ENCODE measurements around the gene KIAA0040. TPM values are rescaled to one million over a fixed set of nuclear protein-coding genes. Genes with fewer than 3 reads are reported as not detected.

The KIAA0040 gene
- total RNA-seq, 1 donor from 2014 or later, result 16.8 TPM

DNA sequence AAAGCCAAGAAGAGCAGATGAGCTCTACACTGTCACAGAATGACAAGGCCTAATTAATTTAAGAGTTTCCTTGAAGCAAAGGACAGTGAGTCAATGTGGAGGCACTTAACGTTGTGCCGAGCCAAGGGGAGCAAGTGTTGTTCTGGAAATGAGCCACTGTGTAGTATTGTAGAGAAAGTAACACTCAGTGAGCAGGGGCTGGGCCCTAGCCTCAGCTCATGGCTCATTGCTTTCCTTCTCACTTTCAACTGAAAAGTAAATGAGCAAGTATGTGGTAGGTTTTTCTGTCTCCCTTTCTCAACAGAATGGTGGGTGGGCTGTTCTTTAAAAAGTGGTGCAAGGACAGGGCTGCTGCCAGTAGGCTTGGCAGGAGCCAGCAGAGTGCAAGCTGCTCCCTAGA is 11.8 kb upstream of the KIAA0040 start:
- intact Hi-C loops (cut with DNase I), result no loop called here
- DNase-seq (ENCODE audit: low spot score) (no peak), ATAC-seq (no peak)

DNA sequence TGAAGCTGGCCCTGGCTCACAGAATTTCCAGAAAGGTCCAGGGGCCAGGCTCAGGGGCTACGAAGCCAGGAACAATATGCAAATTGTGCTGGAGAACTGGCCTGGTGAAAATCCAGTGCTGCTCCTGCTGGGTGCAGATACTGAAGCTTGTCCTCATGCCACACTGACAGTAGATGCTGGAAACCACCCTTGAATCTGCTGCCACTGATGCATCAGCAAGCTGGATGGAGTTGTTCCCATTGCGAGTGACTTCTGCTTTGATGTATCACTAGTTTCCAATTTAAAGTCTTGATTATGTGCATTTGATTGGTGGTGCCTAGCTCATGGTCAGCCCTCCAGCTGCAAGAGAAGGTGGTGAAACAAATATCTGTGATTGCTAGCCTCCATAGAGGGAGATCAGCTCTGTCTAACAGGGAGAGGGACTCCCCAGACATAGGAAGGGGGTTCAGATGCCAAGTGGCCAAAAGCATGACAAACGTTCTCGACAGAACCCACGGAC is 11.0 kb upstream of the KIAA0040 start:
- intact Hi-C loops (cut with DNase I), result no loop called here
- DNase-seq (ENCODE audit: low spot score), result no peak
- no peak for ATAC-seq

DNA sequence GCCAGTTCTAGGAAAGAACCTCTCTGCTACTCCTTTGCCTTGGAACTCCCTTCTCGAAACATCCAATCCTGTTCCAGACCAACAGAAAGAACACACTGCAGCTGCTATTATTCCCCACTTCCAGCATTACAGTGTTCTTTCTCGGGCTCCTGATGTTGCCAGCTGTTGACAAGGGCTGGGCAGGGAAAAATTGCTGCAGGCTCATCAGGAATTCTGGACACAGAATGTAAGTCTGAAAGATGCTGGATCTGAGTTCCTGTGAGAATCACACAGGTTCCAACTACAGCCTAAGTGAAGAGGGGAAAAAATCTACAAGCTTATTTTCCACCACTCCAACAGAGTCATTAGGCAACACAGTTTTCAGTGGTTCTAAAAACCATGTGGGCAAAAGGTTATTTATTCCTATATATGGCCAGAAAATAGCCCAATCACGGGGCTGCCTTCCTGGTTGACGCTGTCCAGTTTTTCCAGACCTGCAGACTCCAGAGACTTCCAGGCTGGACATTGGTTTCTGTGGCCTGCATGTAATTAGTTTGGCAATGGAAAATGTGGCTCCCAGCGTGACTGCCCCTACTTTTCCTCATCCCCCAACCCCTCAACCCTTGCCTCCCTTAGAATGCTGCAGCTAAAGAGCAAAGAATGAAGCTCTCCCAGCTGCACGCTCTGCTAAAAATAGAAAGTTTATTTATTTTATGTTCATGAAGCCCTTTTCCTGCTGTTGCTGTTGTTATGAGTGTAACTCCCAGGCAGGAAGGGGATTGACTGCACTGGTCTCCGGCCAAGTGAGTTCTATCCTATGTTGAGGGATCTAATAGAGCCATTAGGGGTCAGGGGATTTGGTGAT is 8.3 kb upstream of the KIAA0040 start:
- ATAC-seq (peak; percentile 81), DNase-seq (ENCODE audit: low spot score) (no peak)
- intact Hi-C loops (cut with DNase I), result no loop called here

DNA sequence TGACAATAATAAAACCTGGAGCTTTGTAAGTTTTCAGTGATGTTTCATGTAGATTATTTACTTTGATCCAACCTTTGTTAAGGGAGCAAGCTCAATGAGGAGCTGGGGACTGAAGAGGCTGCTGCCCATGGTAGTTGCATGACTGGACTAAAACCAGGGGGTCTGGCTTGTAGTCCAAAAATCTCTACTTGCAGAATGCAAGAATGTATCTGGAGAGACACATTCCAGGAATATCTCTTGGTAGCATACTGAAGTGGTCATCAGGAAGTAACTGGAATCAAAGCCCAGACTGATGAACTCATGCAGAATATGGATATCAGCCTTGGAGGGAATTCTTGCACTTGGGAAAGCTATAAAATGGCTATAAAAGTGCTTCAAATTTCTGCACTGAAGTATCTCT is 5.8 kb upstream of the KIAA0040 start:
- ATAC-seq, result no peak
- intact Hi-C loops (cut with DNase I), result no loop called here
- DNase-seq (ENCODE audit: low spot score), result no peak

DNA sequence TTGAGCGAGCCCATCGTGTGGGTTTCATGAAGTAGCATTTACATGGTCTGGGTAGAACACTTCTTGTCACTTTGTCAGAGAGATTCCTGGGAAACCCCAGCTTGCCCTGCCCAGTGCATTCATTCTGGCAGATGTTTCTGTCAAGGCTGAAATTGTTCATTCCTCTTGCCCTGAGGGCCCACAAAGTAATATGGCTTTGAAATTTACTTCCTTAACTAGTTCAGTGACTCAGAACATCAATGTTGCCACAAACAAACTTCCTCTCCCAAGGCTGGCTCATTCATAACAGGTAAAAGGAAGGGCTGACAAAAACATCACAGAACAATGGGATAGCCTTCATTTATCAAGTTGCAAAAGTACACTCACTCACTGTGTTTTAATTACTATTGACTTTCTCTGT is 5.0 kb upstream of the KIAA0040 start:
- intact Hi-C loops (cut with DNase I), result no loop called here
- ATAC-seq (no peak), DNase-seq (ENCODE audit: low spot score) (no peak)

DNA sequence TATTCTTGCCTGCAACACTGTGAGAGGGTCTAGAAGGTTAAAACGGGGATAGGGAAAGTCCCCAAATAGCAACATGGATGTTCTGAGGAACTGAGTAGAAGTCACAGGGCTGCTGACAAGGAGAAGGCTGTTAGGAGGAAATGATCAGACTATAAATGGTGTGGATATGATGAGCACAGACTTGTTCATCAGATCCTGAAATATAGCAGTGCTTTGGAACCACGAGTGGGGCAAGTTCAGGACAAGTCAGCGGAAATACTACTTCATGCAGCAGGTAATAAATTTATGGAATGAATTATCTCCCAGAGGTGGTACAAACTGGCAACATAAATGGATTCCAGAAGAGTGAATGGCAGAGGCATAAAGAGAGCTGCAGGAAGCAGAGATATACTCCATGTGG is 3.2 kb upstream of the KIAA0040 start:
- intact Hi-C loops (cut with DNase I), result no loop called here
- ATAC-seq (no peak), DNase-seq (ENCODE audit: low spot score) (no peak)

DNA sequence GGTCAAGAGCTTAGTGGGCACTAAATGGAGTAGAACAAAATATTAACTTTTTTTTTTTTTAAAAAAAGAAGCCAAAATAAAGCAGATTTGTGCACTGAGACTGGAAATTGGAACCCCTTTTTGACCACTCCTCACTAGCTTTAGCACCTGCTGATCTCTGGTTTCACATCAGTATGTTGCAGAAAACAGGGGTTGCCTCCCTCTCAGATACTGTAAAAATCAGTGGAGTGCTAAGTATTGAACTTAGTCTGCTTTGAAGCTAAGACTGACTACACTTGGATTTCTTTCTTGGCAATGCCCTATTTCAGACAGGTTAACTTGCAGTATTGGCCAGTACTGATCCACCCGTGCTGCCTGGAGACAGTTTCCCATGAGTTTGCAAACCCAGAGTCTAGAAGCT is 2.7 kb upstream of the KIAA0040 start:
- ATAC-seq, result no peak
- intact Hi-C loops (cut with DNase I), result no loop called here
- no peak for DNase-seq (ENCODE audit: low spot score)

DNA sequence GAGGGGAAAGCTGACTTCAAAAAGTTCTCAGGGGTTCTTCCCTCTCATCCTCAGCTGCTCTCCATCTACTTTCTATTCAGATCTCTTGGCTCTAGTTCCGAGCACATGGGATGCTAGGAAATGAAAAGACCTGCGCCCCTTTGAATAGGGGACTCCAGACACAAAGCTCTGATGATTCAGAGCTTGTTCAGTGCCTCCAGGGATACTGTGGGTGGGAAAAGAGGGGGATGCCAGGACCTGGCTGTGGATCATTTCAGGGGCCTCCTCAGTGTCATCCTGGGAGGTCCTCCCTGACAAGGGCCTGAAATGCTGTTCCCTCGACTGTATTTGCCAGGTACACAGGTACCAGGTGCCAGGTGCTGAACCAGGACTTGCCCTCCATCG is 943 bp upstream of the KIAA0040 start:
- ATAC-seq, result peak; percentile 23

DNA sequence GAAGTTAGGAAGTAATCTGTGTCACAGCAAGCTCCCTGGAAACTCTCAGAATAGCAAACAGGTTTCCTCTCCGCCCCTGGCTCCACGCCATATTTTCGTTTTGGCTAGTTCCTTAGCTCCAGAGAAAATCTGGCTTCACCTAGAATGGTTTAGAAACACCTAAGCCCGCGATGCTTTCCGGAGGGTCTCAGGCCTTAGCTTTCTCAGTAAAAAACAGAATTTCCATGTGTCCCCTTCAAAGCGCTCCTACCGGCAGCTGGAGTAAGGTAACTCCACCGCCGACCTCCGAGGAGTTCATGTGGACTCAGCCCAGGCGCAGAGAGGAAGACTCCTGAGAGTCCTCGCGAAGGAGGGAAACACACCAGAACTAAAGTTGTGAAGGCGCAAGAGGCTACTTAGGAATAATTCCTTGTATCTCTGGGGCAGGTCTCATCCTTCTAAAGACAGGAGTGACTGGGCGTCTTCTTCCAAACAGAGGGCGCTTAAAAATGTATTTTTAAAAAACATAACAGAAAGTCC is 406 bp downstream of the KIAA0040 start:
- DNase-seq (ENCODE audit: low spot score), result peak; percentile 79

More for the DNA sequence above, 943 bp upstream of the KIAA0040 start:
- no peak for DNase-seq (ENCODE audit: low spot score)
- intact Hi-C loops (cut with DNase I), result no loop called here

DNA sequence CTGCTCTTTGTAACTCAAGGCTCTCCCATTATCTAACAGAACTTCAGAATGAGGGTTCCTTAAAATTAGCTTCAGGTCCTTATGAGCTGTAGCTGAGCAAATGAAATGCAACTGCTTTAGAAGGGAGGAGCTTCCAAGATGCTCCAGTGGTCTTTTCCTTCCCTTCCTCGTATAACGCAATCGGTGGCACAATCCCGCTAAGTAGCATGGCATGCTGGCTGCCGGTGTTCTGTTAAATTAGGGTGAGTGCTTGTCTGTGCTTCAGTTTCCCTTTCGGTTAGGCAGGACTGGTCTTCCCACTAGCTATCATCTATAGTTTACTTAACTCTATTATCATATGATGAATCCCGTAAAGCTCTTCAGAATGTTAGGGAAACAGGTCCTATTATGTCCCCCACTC is 917 bp downstream of the KIAA0040 start:
- intact Hi-C loops (cut with DNase I), result no loop called here
- DNase-seq (ENCODE audit: low spot score), result no peak

More for the DNA sequence above, 406 bp downstream of the KIAA0040 start:
- ATAC-seq, result peak; percentile 25
- intact Hi-C loops (cut with DNase I), result no loop called here

DNA sequence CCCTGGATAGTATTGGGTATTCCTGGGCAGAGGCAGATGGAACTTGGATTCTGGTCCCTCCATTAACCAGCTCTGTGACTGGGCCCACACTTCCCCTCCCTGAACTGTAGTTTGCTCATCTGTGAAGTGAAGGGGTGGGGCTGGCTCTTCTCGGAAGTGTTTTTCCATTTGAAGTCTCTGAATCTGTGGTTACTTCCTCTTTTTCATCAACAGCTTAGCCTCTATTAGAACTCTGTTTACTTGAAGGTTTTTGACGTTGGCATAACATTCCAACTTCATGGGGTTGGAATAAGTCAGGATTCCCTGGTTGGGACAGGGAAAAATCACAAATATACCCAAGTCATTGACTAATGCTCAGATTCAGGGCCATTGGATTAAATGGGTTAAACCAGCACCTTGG is 3.6 kb downstream of the KIAA0040 start:
- no peak for DNase-seq (ENCODE audit: low spot score)
- intact Hi-C loops (cut with DNase I), result no loop called here
- ATAC-seq, result no peak

More for the DNA sequence above, 917 bp downstream of the KIAA0040 start:
- ATAC-seq, result peak; percentile 35

DNA sequence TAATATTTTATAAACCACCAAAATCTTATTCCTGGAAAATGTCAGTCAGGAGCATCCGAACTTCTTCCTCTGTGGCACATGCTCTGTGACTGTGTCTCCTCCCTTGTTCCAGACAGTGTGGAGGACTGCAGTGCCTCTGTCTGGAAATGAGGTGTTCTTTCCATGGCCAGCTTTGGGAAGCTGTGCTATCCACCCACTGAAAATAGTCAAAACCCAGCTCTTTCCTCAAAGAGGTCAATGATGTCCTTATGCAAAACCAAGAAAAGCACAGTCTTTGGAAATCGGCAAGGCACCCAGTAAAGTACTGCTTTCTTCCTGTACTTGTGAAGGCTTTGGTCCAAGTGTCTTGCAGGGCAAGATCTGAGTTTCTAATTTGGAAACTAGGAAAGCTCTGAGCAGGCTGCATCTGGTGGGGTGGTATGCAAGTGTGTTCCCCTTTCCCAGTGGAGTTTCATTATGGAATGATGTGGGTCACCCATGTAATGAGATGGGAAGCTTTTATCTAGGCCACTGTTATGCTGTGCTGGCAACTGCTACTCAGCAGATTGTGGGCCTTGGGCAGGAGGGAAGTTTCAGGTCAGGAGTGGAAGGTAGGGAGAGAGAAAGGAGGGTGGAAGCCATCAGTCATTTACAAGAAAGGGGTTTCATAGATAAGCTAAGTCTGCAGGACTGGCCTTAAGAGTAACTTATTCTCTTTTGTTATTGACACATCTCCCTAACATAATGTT is 6.0 kb downstream of the KIAA0040 start:
- DNase-seq (ENCODE audit: low spot score) (no peak), ATAC-seq (peak; percentile 60)
- intact Hi-C loops (cut with DNase I), result no loop called here

DNA sequence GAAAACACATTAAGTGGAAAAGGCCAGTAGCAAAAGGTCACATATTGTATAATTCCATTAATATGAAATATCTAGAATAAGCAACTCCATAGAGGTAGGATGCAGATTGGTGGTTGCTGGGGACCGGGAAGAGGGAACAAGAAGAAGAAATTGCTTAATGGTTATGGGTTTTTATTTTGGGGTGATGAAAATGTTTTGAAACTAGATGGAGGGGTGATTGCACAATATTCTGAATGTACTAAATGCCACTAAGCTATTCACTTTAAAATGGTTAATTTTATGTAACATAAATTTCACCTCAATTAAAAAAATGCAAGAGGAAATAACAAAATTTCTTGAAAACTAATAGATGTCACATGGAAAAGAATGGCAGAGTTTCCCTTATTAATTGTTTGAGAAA is 6.7 kb downstream of the KIAA0040 start:
- DNase-seq (ENCODE audit: low spot score), result no peak
- no peak for ATAC-seq
- intact Hi-C loops (cut with DNase I), result no loop called here

DNA sequence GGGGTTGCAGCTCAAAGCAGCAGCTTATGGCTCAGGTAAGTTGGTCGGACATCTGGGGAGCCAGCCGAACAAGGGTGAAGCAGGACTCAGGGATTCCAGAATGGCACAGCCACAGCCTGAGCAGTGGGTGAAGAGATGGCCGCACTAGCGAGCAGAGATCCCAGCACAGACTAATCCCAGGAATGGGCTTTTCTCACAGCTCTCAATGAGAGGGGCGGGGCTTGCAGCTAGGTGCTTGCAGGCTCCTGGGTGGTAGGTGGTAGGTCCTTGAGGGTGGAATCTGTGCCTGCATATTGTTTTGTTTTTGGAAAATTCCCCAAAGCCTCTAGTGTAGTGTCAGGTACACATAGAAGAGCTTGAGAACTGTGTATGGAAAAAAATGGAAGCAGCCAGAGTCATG is 9.0 kb downstream of the KIAA0040 start:
- ATAC-seq (no peak), DNase-seq (ENCODE audit: low spot score) (no peak)
- intact Hi-C loops (cut with DNase I), result no loop called here

DNA sequence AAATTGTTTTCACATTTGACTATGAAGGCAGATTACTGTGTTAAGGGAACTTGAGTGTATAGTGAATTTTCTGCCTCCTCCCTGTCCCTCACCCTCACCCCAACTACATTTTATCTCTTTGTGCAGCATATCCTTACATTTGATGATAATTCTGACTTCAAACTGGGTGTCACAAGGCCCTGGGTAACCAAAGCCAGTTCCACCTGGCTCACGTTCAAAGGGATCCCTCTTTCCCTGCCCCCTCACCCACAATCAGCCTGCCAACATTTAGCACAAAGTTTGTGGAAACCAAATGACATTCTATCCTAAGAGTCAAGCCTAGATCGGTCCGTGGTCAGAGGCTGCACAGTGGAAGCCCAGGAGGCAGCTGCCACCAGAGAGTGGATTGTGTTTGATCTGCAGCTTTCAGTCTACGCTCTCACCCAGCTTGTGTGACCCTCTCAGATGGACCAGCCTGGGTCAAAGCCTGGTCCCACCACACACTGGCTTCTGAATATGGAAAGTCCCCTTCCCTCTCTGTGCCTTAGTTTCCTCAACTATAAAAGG is 10.3 kb downstream of the KIAA0040 start:
- ATAC-seq (no peak), DNase-seq (ENCODE audit: low spot score) (no peak)
- intact Hi-C loops (cut with DNase I), result no loop called here

DNA sequence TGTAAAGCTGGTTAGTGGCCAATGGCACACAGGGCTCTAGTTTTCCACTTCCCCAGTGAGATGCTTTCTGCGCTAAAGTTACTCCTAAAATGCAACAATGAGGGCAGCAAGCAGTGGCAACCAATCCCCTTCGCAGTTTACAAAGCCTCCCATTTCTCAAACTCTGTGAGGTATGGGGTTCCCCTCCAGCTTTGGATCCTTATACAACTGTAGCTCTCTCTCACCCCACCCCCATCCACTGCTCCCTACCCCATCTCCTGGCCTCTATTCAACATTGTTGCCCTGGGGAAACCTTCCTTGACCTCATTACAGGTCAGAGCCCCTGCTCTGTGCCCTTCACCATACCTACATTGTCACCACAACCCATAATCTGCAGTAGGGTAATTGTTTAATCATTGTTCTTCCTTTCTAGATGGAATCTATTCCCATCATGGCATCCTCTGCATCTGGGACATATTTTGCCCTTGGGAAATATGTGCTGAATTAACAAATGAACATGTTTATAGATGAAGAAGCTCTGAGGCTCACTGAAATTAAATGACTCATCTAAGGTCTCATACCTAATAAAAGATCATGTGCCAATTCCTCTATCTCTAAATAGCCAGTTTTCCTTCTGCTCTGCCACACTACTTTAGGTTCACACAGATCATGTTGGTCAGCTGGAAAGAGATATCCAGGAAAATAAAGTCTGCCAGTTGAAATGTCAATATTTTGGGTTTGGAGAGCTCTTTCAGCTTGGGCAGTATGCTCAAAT is 12.6 kb downstream of the KIAA0040 start:
- intact Hi-C loops (cut with DNase I), result no loop called here
- ATAC-seq (no peak), DNase-seq (ENCODE audit: low spot score) (no peak)

DNA sequence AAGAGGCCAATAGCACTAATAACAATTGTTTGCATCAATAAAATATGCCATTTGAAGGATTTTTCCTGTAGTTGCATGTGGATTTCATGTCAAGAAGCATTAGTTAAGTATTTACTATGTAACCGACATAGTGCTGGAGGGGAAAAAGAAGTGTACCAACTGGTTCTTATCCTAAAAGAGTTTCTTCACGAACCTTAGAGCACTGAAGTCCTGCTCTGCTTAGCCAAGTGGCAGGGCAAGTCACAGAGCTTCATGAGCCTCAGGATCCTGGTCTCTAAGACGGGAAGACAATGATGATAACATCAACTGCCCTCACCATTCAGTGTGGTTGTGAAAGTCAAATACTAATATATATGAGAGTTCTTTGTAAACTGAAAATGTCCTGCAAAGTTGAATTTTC is 14.1 kb downstream of the KIAA0040 start:
- intact Hi-C loops (cut with DNase I), result no loop called here
- DNase-seq (ENCODE audit: low spot score) (no peak), ATAC-seq (no peak)

DNA sequence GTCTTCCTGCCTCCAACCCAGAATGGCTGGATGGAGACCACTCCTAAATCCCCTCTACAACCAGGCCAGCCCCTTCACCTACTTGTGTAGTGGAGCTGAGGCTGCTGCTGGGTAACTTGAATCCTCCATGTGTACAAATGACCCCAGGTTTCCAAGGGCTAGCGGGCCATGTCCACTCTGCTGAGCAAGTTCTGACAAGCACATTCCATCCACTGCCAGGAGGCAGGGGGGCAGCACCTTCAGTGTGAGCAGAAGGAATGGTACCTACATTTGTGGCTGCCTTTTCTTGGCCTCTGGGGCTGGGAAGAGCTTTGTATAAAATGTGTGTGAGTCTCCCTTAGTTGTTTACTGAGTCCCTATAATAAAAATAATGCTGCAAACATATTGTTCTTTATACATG is 14.5 kb downstream of the KIAA0040 start:
- intact Hi-C loops (cut with DNase I), result no loop called here
- ATAC-seq, result no peak
- DNase-seq (ENCODE audit: low spot score), result no peak

DNA sequence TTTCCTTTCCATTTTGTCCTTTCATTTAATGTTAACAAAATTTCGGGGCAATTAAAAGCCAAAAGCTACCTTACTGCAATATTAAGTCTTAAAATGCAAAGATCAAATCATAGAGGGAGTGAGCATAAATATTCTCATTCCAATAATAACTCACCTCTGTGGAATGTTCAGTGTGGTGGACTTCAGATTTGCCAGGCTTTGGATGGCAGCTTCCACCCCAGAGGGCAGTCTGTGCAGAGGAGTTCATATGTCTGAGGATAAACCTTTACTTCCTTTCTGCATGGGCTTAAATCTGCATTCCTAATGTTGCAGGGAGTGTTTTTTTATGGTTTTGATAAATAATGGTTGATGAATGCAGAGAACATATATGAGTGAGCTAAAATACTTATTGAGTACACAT is 16.3 kb downstream of the KIAA0040 start:
- no peak for ATAC-seq
- intact Hi-C loops (cut with DNase I), result no loop called here
- DNase-seq (ENCODE audit: low spot score), result no peak

Data from sciatic nerve (tissue), 2 donors.